K562 (cell line): ENCODE results near the gene PLAC1. TPM values are rescaled to one million over a fixed set of nuclear protein-coding genes. Genes with fewer than 3 reads are reported as not detected.
A peak's percentile ranks its signal among the peaks of the same experiment; 100 is the strongest.

Experiments used
- ATAC-seq: fragments of 200-7000 bp; cut with Tn5 transposase; 3 replicates; pipeline ENCODE4 v1.9.1; 2020; ENCODE audit warnings: moderate library complexity
- BruUV-seq: library from RNA; stranded (reverse); fragments of 400-500 nt; replicated peaks from 2 replicates; lab custom pipeline; 2021; lab: Mats Ljungman, UMichigan
- CTCF ChIA-PET: fragments of 300-600 bp; formaldehyde crosslinking; extraction: SDS; loops from one replicate; lab custom pipeline; 2021; ENCODE audit warnings: low intra/inter-chr PET ratio; lab: Yijun Ruan, JAX
- POLR2A ChIA-PET: fragments of 300-600, 350-650 bp; sonication (Branson Sonifier 250); formaldehyde crosslinking; extraction: SDS; loops from one replicate; lab custom pipeline; 2021; ENCODE audit warnings: antibody characterized with exemption, inconsistent platforms; lab: Yijun Ruan, JAX
- DNase-seq, 4 experiments: peaks; one replicate each; pipeline versions ENCODE4 v3.0.0 to v3.0.0-alpha.2; 2011 to 2018; ENCODE audit warnings: low spot score in 3 of 4, mixed read lengths in 3 of 4; ENCODE audit errors: extremely low read depth in 1 of 4
- FAIRE-seq: peaks from 2 replicates; lab custom pipeline; 2011; peaks lifted over from hg19 to GRCh38; lab: Jason Lieb, UNC
- H2AFZ ChIP-seq: 2 replicates; pipeline ENCODE4 v1.6.0; 2011; ENCODE audit warnings: low read depth, low read length, control low read depth, inconsistent platforms
- H3K27ac ChIP-seq: fragments of 200-600 bp; 3 replicates; pipeline ENCODE4 v1.8.0; 2011; ENCODE audit warnings: low read depth, mild to moderate bottlenecking, control low read depth, inconsistent platforms, low read length, moderate library complexity, mixed read lengths; ENCODE audit errors: extremely low read depth
- H3K27me3 ChIP-seq, 2 experiments: fragments of 300-600 bp in 1 of 2; 2 replicates in 1 of 2; 3 replicates in 1 of 2; pipeline versions ENCODE4 v1.6.0 to v1.8.0; 2011; ENCODE audit warnings: inconsistent platforms in 2 of 2, low read length in 2 of 2, mild to moderate bottlenecking in 1 of 2, mixed read lengths in 1 of 2, moderate library complexity in 1 of 2; ENCODE audit not compliant: control insufficient read depth in 2 of 2, insufficient read depth in 2 of 2
- H3K36me3 ChIP-seq: fragments of 300-600 bp; 3 replicates; pipeline ENCODE4 v1.8.0; 2011; ENCODE audit warnings: mild to moderate bottlenecking, low read length, inconsistent platforms; ENCODE audit not compliant: control insufficient read depth, insufficient read depth
- H3K4me1 ChIP-seq, 2 experiments: fragments of 200-600 bp in 1 of 2; replicated peaks in 1 of 2; 2 replicates in 1 of 2; 3 replicates in 1 of 2; pipeline versions ENCODE4 v1.5.1 to v1.8.0; 2011; ENCODE audit warnings: inconsistent platforms in 2 of 2, low read length in 2 of 2, mild to moderate bottlenecking in 1 of 2, mixed read lengths in 1 of 2, moderate library complexity in 1 of 2; ENCODE audit not compliant: control insufficient read depth in 2 of 2, insufficient read depth in 2 of 2
- H3K4me2 ChIP-seq: 2 replicates; pipeline ENCODE4 v1.6.1; 2011; ENCODE audit warnings: low read length, control low read depth, inconsistent platforms, mixed read lengths; ENCODE audit not compliant: insufficient read depth
- H3K4me3 ChIP-seq: fragments of 200-600 bp; sonication (generic), shearing (Covaris generic); 2 replicates; pipeline ENCODE4 v1.5.1; 2016; ENCODE audit warnings: control low read depth, inconsistent platforms
- H3K79me2 ChIP-seq: fragments of 200-600 bp; 3 replicates; pipeline ENCODE4 v1.8.0; 2011; ENCODE audit warnings: low read length, inconsistent platforms; ENCODE audit not compliant: control insufficient read depth, insufficient read depth
- H3K9ac ChIP-seq, 2 experiments: 2 replicates each; pipeline versions ENCODE4 v1.6.0 to v1.6.1; 2011; ENCODE audit warnings: low read depth in 2 of 2, low read length in 2 of 2, control low read depth in 1 of 2, inconsistent platforms in 1 of 2, mild to moderate bottlenecking in 1 of 2, mixed read lengths in 1 of 2; ENCODE audit not compliant: insufficient read depth in 1 of 2
- H3K9me1 ChIP-seq: one replicate; pipeline ENCODE4 v1.6.0; 2011; ENCODE audit warnings: inconsistent platforms, mild to moderate bottlenecking, low read length, moderate library complexity; ENCODE audit not compliant: control insufficient read depth, insufficient read depth
- H3K9me3 ChIP-seq: replicated peaks from 2 replicates; pipeline ENCODE4 v1.5.1; 2011; ENCODE audit warnings: low read depth, low read length, inconsistent platforms; ENCODE audit not compliant: control insufficient read depth, insufficient read depth
- H4K20me1 ChIP-seq: replicated peaks from 2 replicates; pipeline ENCODE4 v1.6.1; 2011; ENCODE audit warnings: low read length, inconsistent platforms, mixed read lengths; ENCODE audit not compliant: control insufficient read depth, insufficient read depth
- ATF7 ChIP-seq: fragments of 450-650 bp; IDR thresholded peaks from 2 replicates; pipeline ENCODE4 v1.7.1; 2014; ENCODE audit warnings: mild to moderate bottlenecking, moderate library complexity
- ESRRA ChIP-seq: fragments of 450-650 bp; IDR thresholded peaks from 2 replicates; pipeline ENCODE4 v1.6.1; 2014; ENCODE audit warnings: low read depth, mild to moderate bottlenecking, moderate library complexity, borderline replicate concordance
- HCFC1 ChIP-seq: IDR thresholded peaks from 2 replicates; pipeline ENCODE4 v1.6.1; 2012; ENCODE audit warnings: low read depth, low read length, improper control_type of control experiment
- HEY1 ChIP-seq: fragments of 250-450 bp; sonication (Bioruptor Pico); IDR thresholded peaks from 2 replicates; pipeline ENCODE4 v1.5.0; 2020; ENCODE audit warnings: mild to moderate bottlenecking, moderate library complexity, borderline replicate concordance
- ZNF655 ChIP-seq: fragments of 250-450 bp; sonication (Bioruptor Pico); IDR thresholded peaks from 2 replicates; pipeline ENCODE4 v1.5.0; 2021
- WGBS: fragments of 100-300 bp; shearing (Covaris generic); methylation state at CpG from one replicate; pipeline ENCODE4 v1.1.6; 2016; ENCODE audit warnings: low coverage, mixed read lengths; ENCODE audit not compliant: insufficient coverage; ENCODE audit errors: missing lambda C conversion rate; 5-methylcytosine and 5-hydroxymethylcytosine counted together
- in situ Hi-C: fragments of 300-500 bp; cut with MboI; formaldehyde crosslinking; loops from 4 replicates; pipeline ENCODE4 v1.15.0; 2018; ENCODE audit warnings: inconsistent platforms, mixed read lengths
- intact Hi-C: fragments of 100-400 bp; cut with micrococcal nuclease; formaldehyde crosslinking; loops from 2 replicates; pipeline ENCODE4 v1.14.2; 2022
- polyA plus RNA-seq, 8 experiments: library from polyadenylated mRNA; depleted of rRNA in 4 of 8; stranded (reverse) in 5 of 8; unstranded in 3 of 8; fragments of >200 nt; fragmentation: Nextera tagmentation in 2 of 8; fragmentation: Illumina TruSeq in 1 of 8; extraction: Ambion mirVana in 2 of 8; extraction: Trizol in 1 of 8; gene quantifications; 2 replicates each; pipeline versions ENCODE4 v1.2.1 to v1.2.3, GENCODE V29; 2011 to 2014; ENCODE audit warnings: inconsistent platforms in 1 of 8, missing spikeins in 1 of 8
- total RNA-seq, 7 experiments: library from RNA; depleted of rRNA in 6 of 7; stranded (reverse); fragments of >200 nt in 6 of 7; fragmentation: Illumina TruSeq in 2 of 7; extraction: Trizol in 2 of 7; gene quantifications; 2 replicates each; pipeline versions ENCODE4 v1.2.1 to v1.2.3, GENCODE V29; 2011 to 2021; ENCODE audit warnings: low replicate concordance in 1 of 7
- TF ChIP-seq, protein P1 (sequence below): fragments of 450-650 bp; IDR thresholded peaks from 2 replicates; pipeline ENCODE4 v1.6.1; 2018; ENCODE audit not compliant: partially characterized antibody

Gene PLAC1
- total and polyA plus RNA-seq, 9 of the 15 experiments (the other 6 are each of a cell fraction or from before 2014, with no cell fraction given): 0.82 to 9.1 (median 1.7) TPM

- no peak overlapping the region for H3K4me2 ChIP-seq
- WGBS: 9% methylated on average over 3 of the region's 3 CpGs
- intact Hi-C loops (no loop called here), in situ Hi-C loops (no loop called here)
- no peaks in the 10 kb centered on the region for H3K79me2 ChIP-seq
- DNase-seq: no peak
- H3K27me3 ChIP-seq: no peaks in the 10 kb centered on the region
- FAIRE-seq: no peak
- no peak overlapping the region for H3K9ac ChIP-seq
- peaks cover 0 to 3% of the 10 kb centered on the region in 2 experiments; a peak in 3 of 5 replicates for H3K4me1 ChIP-seq
- no peaks in the 10 kb centered on the region for H4K20me1 ChIP-seq
- CTCF ChIA-PET: no interaction called here
- H2AFZ ChIP-seq: no peak overlapping the region
- TF ChIP-seq ATF7 (0 out of 2 replicates have a peak, but pooled peaks have one; percentile 21), ZNF655 (CRISPR knock-in tag) (no peak), HCFC1 (no peak), HEY1 (CRISPR knock-in tag) (no peak), ESRRA (peak; percentile 30; the same call in 1 of the 2 replicates)
- TF ChIP-seq, protein P1, sequence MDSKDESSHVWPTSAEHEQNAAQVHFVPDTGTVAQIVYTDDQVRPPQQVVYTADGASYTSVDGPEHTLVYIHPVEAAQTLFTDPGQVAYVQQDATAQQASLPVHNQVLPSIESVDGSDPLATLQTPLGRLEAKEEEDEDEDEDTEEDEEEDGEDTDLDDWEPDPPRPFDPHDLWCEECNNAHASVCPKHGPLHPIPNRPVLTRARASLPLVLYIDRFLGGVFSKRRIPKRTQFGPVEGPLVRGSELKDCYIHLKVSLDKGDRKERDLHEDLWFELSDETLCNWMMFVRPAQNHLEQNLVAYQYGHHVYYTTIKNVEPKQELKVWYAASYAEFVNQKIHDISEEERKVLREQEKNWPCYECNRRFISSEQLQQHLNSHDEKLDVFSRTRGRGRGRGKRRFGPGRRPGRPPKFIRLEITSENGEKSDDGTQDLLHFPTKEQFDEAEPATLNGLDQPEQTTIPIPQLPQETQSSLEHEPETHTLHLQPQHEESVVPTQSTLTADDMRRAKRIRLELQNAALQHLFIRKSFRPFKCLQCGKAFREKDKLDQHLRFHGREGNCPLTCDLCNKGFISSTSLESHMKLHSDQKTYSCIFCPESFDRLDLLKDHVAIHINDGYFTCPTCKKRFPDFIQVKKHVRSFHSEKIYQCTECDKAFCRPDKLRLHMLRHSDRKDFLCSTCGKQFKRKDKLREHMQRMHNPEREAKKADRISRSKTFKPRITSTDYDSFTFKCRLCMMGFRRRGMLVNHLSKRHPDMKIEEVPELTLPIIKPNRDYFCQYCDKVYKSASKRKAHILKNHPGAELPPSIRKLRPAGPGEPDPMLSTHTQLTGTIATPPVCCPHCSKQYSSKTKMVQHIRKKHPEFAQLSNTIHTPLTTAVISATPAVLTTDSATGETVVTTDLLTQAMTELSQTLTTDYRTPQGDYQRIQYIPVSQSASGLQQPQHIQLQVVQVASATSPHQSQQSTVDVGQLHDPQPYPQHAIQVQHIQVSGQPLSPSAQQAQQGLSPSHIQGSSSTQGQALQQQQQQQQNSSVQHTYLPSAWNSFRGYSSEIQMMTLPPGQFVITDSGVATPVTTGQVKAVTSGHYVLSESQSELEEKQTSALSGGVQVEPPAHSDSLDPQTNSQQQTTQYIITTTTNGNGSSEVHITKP: peak; percentile 82
- POLR2A ChIA-PET: no interaction called here
- BruUV-seq: no TSS peak
- no peaks in the 10 kb centered on the region for H3K9me3 ChIP-seq
- H3K9me1 ChIP-seq: peaks cover 2% of the 10 kb centered on the region
- no peaks in the 10 kb centered on the region for H3K36me3 ChIP-seq
- H3K27ac ChIP-seq: no peak overlapping the region
- H3K4me3 ChIP-seq: no peak overlapping the region
- no peak for ATAC-seq
These were observed 129.3 kb downstream of the PLAC1 start for GRCh38 chrX:134528960-134529359.
